Adrenal gland (tissue), 12 donors: Measurements from ENCODE around the gene PLOD3. TPM values are rescaled to one million over a fixed set of nuclear protein-coding genes. Genes with fewer than 3 reads are reported as not detected.
"Not testable (repeated sequence)": the region's sequence is repeated elsewhere in the genome, so short reads cannot be mapped to it uniquely, and the experiment has no call there.

ENCODE experiments used
- DNase-seq, 7 donors: peaks; one replicate each; pipeline ENCODE4 v3.0.0-alpha.2; 2019 to 2020
- H3K27ac ChIP-seq, 5 donors: fragments of 200-600 bp; sonication (generic) in 4 of 5; 1 replicate in 3 of 5; 2 replicates in 2 of 5; pipeline versions ENCODE4 v1.5.1 to v1.8.0; 2016 to 2020; ENCODE audit warnings: mild to moderate bottlenecking in 1 of 5
- H3K27me3 ChIP-seq: fragments of 200-600 bp; 2 replicates; pipeline ENCODE4 v1.8.0; 2021
- H3K36me3 ChIP-seq, 2 donors: fragments of 200-600 bp; replicated peaks in 1 of 2; 1 replicate in 1 of 2; 2 replicates in 1 of 2; pipeline versions ENCODE4 v1.5.1 to v1.8.0; 2018 to 2022
- H3K4me1 ChIP-seq, 2 donors: fragments of 200-600 bp; replicated peaks in 1 of 2; 1 replicate in 1 of 2; 2 replicates in 1 of 2; pipeline versions ENCODE4 v1.5.1 to v1.8.0; 2018 to 2021
- H3K4me3 ChIP-seq, 4 donors: fragments of 200-600 bp; sonication (generic) in 3 of 4; one replicate each; pipeline ENCODE4 v1.5.1; 2016 to 2018
- H3K9me3 ChIP-seq, 3 donors: fragments of 200-600 bp; sonication (generic) in 1 of 3; replicated peaks in 1 of 3; 1 replicate in 2 of 3; 2 replicates in 1 of 3; pipeline versions ENCODE4 v1.5.1 to v1.8.0; 2016 to 2021
- CTCF ChIP-seq, 6 experiments: fragments of 450-650 bp in 4 of 6; fragments of 200-600 bp in 2 of 6; sonication (generic) in 1 of 6; IDR thresholded peaks; 1 replicate in 5 of 6; 2 replicates in 1 of 6; pipeline versions ENCODE4 v1.5.1 to v1.8.0; 2016 to 2021; ENCODE audit warnings: antibody characterized with exemption in 6 of 6, mild to moderate bottlenecking in 2 of 6, moderate library complexity in 1 of 6
- POLR2A ChIP-seq, 2 donors: fragments of 450-650 bp; IDR thresholded peaks; one replicate each; pipeline ENCODE4 v1.6.1; 2017; ENCODE audit warnings: antibody characterized with exemption in 2 of 2, mild to moderate bottlenecking in 2 of 2, moderate library complexity in 1 of 2
- WGBS, 4 donors: extraction: QIAGEN DNeasy Blood & Tissue Kit in 2 of 4; methylation state at CpG; one replicate each; pipeline versions ENCODE4 v1.1.5 to v1.1.7; 2013 to 2017; 5-methylcytosine and 5-hydroxymethylcytosine counted together
- intact Hi-C, 2 donors: fragments of 100-400 bp; cut with DNase I; formaldehyde crosslinking; loops; one replicate each; pipeline versions ENCODE4 v1.14.1 to v1.15.0; 2022 to 2023
- polyA plus RNA-seq, 3 donors: library from polyadenylated mRNA; stranded (reverse); fragments of 200-250 nt in 2 of 3; fragments of 350-450 nt in 1 of 3; fragmentation: Illumina TruSeq in 1 of 3; extraction: RNeasy Lipid Tissue Mini Kit (QIAGEN cat#74804) in 1 of 3; gene quantifications; one replicate each; pipeline ENCODE4 v1.2.3, GENCODE V29; 2013 to 2014
- total RNA-seq, 9 donors: library from RNA; depleted of rRNA in 4 of 9; stranded (reverse); fragments of >200 nt in 4 of 9; fragments of 120-200 nt in 1 of 9; fragmentation: NEBNext Ultra II Directional in 1 of 9; extraction: Animal tissue kit (Norgen Biotek cat#: 25700) in 1 of 9; gene quantifications; one replicate each; pipeline versions ENCODE4 v1.1.0 to v1.2.4, GENCODE V29; 2013 to 2023
- donor health status: healthy with polysubstance abuse.
- donor health status: Bipolar disorder and iron deficiency.
- donor health status: DM: yes; HTN: yes; CAD: no.
- donor health status: DM: no; HTN: no; CAD: no.
- donor health status: DM: no; HTN: no; CAD: no.
- donor health status: DM: yes; HTN: yes; CAD: no.

The PLOD3 gene
- total and polyA plus RNA-seq, 12 donors: 24.1 to 62.2 (median 51.4) TPM

- H3K9me3 ChIP-seq: no peaks in the 10 kb centered on the region
- no peaks in the 10 kb centered on the region for H3K36me3 ChIP-seq
- H3K4me3 ChIP-seq: no peak overlapping the region
- no peaks in the 10 kb centered on the region for H3K4me1 ChIP-seq
- no peaks in the 10 kb centered on the region for H3K27me3 ChIP-seq
- intact Hi-C loops: no loop called here
- H3K27ac ChIP-seq: no peak overlapping the region
- DNase-seq: no peak
- 65 to 76% (median 73%) methylated on average over 7 of the region's 7 CpGs for WGBS, 4 donors
- no peak for TF ChIP-seq POLR2A (IDR thresholded peaks at IDR 0.05)
- no peak for TF ChIP-seq CTCF (IDR thresholded peaks at IDR 0.05)
These were observed 40.9 kb upstream of the PLOD3 start for GRCh38 chr7:101258243-101258731.

- Histone ChIP-seq H3K9me3 (no peaks in the 10 kb centered on the region), H3K36me3 (no peaks in the 10 kb centered on the region), H3K4me3 (no peak overlapping the region), H3K27me3 (no peaks in the 10 kb centered on the region), H3K27ac (no peak overlapping the region), H3K4me1 (peaks cover 8 to 9% of the 10 kb centered on the region in 2 donors)
- intact Hi-C loops: no loop called here
- 58 to 63% (median 61%) methylated on average over 4 of the region's 4 CpGs for WGBS, 4 donors
- DNase-seq: no peak
- no peak for TF ChIP-seq POLR2A (IDR thresholded peaks at IDR 0.05)
- no peak for TF ChIP-seq CTCF (IDR thresholded peaks at IDR 0.05)
These were observed 38.4 kb upstream of the PLOD3 start for GRCh38 chr7:101255796-101256195.

- H3K27me3 ChIP-seq, intact Hi-C loops, H3K27ac ChIP-seq, H3K36me3 ChIP-seq, H3K9me3 ChIP-seq, H3K4me3 ChIP-seq, DNase-seq: not testable (repeated sequence)
- 88 to 90% (median 90%) methylated on average over 3 to 5 of the region's 5 CpGs for WGBS, 4 donors
- peaks cover 8 to 17% of the 10 kb centered on the region in 2 donors for H3K4me1 ChIP-seq
These were observed 35.8 kb upstream of the PLOD3 start for GRCh38 chr7:101253199-101253598.

GRCh38 chr7:101251871-101252659, 34.7 kb upstream of the PLOD3 start:
- DNase-seq: peak; percentile 98
- Histone ChIP-seq H3K36me3 (no peaks in the 10 kb centered on the region), H3K9me3 (no peaks in the 10 kb centered on the region), H3K27me3 (no peaks in the 10 kb centered on the region), H3K27ac (peak overlapping the region; percentile 34 to 75 (median 69)), H3K4me3 (peak overlapping the region; percentile 58 to 94 (median 68)), H3K4me1 (peaks cover 8 to 17% of the 10 kb centered on the region in 2 donors)
- 0 to 1% (median 0%) methylated on average over 44 to 55 of the region's 55 CpGs for WGBS, 4 donors
- intact Hi-C loops: no loop called here
- TF ChIP-seq POLR2A (IDR thresholded peaks at IDR 0.05): peak; percentile 15 to 74
- TF ChIP-seq CTCF (IDR thresholded peaks at IDR 0.05): no peak

GRCh38 chr7:101250324-101250723, 32.9 kb upstream of the PLOD3 start:
- no peak for DNase-seq
- no peaks in the 10 kb centered on the region for H3K36me3 ChIP-seq
- H3K27ac ChIP-seq: no peak overlapping the region
- no peak overlapping the region for H3K4me3 ChIP-seq
- intact Hi-C loops: no loop called here
- 89 to 97% (median 97%) methylated on average over 3 of the region's 3 CpGs for WGBS, 4 donors
- H3K9me3 ChIP-seq: no peaks in the 10 kb centered on the region
- peaks cover 10 to 24% of the 10 kb centered on the region in 2 donors for H3K4me1 ChIP-seq
- H3K27me3 ChIP-seq: no peaks in the 10 kb centered on the region
- TF ChIP-seq POLR2A (IDR thresholded peaks at IDR 0.05) (no peak), CTCF (IDR thresholded peaks at IDR 0.05) (no peak)
